ENCODE results near the gene TRIM9. TPM values are rescaled to one million over a fixed set of nuclear protein-coding genes. Genes with fewer than 3 reads are reported as not detected.

TRIM9 gene
- total RNA-seq, 2 experiments from 2014 or later: 0.19 to 0.45 TPM

DNA sequence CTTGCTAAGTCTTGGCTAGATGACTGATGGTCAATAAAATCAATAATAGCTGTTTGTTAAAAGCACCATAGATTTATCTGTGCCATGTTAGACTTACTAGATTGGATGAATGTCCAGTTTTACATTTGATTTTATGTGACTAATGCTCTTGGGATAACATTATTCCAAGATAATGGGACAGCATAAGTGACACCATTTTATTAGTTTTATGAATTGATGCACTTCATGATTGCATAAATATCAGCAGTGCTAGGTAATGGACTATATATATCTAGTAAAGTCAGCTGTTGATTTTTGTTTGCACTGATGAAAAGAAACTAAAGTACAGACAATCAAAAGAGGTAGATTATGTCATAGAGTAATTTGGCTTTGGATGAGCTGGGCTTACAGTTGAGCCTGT is 10.4 kb downstream of the TRIM9 start:
- H3K9me3 Mint-ChIP-seq: no peaks in the 10 kb centered on the region
- no peak overlapping the region for H3K4me3 ChIP-seq (ENCODE audit: low read length)
- no peak for ATAC-seq (ENCODE audit: poor library complexity)
- intact Hi-C loops (cut with DNase I, micrococcal nuclease): no loop called here
- no peaks in the 10 kb centered on the region for H3K36me3 ChIP-seq (ENCODE audit: insufficient read depth, low read length)
- ChIA-PET POLR2A (interaction anchor here (1.2 kb wide), 1 partner anchor 11 kb away, joined by 4 read pairs; the partner anchor contains the start of gene TRIM9), CTCF (interaction anchor here (0.5 kb wide), 1 partner anchor 774 kb away, joined by 4 read pairs; no protein-coding TSS in a partner anchor)
- no peaks in the 10 kb centered on the region for H3K4me1 Mint-ChIP-seq (ENCODE audit: low read depth)
- no peaks in the 10 kb centered on the region for H3K9me3 ChIP-seq (ENCODE audit: control insufficient read depth in 1 of 2, insufficient read depth in 1 of 2, low read length in 2 of 2)
- no peaks in the 10 kb centered on the region for H3K36me3 Mint-ChIP-seq (ENCODE audit: low read depth)
- no peak overlapping the region for H3K27ac Mint-ChIP-seq
- TF ChIP-seq, protein P1, sequence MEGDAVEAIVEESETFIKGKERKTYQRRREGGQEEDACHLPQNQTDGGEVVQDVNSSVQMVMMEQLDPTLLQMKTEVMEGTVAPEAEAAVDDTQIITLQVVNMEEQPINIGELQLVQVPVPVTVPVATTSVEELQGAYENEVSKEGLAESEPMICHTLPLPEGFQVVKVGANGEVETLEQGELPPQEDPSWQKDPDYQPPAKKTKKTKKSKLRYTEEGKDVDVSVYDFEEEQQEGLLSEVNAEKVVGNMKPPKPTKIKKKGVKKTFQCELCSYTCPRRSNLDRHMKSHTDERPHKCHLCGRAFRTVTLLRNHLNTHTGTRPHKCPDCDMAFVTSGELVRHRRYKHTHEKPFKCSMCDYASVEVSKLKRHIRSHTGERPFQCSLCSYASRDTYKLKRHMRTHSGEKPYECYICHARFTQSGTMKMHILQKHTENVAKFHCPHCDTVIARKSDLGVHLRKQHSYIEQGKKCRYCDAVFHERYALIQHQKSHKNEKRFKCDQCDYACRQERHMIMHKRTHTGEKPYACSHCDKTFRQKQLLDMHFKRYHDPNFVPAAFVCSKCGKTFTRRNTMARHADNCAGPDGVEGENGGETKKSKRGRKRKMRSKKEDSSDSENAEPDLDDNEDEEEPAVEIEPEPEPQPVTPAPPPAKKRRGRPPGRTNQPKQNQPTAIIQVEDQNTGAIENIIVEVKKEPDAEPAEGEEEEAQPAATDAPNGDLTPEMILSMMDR (IDR thresholded peaks at IDR 0.05): no peak
- H3K27me3 Mint-ChIP-seq: no peaks in the 10 kb centered on the region
- DNase-seq: no peak
- no peaks in the 10 kb centered on the region for H3K4me1 ChIP-seq (ENCODE audit: insufficient read depth, low read length)
- H3K27me3 ChIP-seq (ENCODE audit: control insufficient read depth in 1 of 2, insufficient read depth in 2 of 2, low read length in 2 of 2): no peaks in the 10 kb centered on the region
- no peak overlapping the region for H3K27ac ChIP-seq (ENCODE audit: low read depth in 1 of 2, low read length in 2 of 2)
- no peak overlapping the region for H3K4me3 Mint-ChIP-seq

DNA sequence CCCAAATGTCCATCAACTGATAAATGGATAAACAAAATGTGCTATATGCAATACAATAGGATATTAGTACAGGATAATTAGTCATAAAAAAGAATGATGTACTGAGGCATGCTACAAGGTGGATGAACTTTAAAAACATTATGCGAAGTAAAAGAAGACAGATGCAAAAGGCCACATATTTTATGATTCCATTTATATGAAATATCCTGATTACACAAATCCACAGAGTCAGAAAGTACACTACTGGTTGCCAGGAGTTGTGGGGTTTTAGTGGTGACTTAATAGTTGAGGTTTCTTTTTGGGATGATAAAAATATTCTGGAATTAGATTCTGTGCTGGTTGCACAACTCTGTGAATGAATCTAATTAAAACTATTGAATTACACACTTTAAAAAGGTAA is 12.6 kb downstream of the TRIM9 start:
- Mint-ChIP-seq H3K36me3 (ENCODE audit: low read depth) (no peaks in the 10 kb centered on the region), H3K27ac (no peak overlapping the region), H3K9me3 (no peaks in the 10 kb centered on the region), H3K27me3 (no peaks in the 10 kb centered on the region), H3K4me1 (ENCODE audit: low read depth) (no peaks in the 10 kb centered on the region), H3K4me3 (no peak overlapping the region)
- DNase-seq: no peak
- no peaks in the 10 kb centered on the region for H3K4me1 ChIP-seq (ENCODE audit: insufficient read depth, low read length)
- no peaks in the 10 kb centered on the region for H3K36me3 ChIP-seq (ENCODE audit: insufficient read depth, low read length)
- no peaks in the 10 kb centered on the region for H3K27me3 ChIP-seq (ENCODE audit: control insufficient read depth in 1 of 2, insufficient read depth in 2 of 2, low read length in 2 of 2)
- TF ChIP-seq, protein P1 (IDR thresholded peaks at IDR 0.05): no peak
- H3K4me3 ChIP-seq (ENCODE audit: low read length): no peak overlapping the region
- POLR2A ChIA-PET: no interaction called here
- CTCF ChIA-PET: no interaction called here
- no peak overlapping the region for H3K27ac ChIP-seq (ENCODE audit: low read depth in 1 of 2, low read length in 2 of 2)
- H3K9me3 ChIP-seq (ENCODE audit: control insufficient read depth in 1 of 2, insufficient read depth in 1 of 2, low read length in 2 of 2): no peaks in the 10 kb centered on the region
- no peak for ATAC-seq (ENCODE audit: poor library complexity)
- intact Hi-C loops (cut with DNase I, micrococcal nuclease): no loop called here

DNA sequence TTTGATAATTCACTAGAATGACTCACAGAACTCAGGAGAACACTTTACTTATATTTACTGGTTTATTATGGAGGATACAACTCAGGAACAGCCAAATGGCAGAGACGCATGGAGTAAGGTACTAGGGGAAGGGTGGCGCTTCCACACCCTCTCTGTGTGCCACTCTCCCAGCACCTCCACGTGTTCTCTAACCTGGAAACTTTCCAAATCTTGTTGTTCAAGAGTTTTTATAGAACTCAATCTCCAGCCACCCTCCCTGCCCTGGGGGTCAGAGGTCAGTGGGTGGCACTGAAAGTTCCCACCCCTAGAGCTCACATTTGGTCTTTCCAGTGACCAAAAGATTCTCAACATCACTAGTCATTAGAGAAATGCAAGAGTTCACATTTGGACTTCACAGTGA is 13.2 kb downstream of the TRIM9 start:
- no peak overlapping the region for H3K27ac Mint-ChIP-seq
- ChIA-PET POLR2A (no interaction called here), CTCF (no interaction called here)
- Histone ChIP-seq H3K4me3 (ENCODE audit: low read length) (no peak overlapping the region), H3K4me1 (ENCODE audit: insufficient read depth, low read length) (no peaks in the 10 kb centered on the region), H3K27ac (ENCODE audit: low read depth in 1 of 2, low read length in 2 of 2) (no peak overlapping the region), H3K27me3 (ENCODE audit: control insufficient read depth in 1 of 2, insufficient read depth in 2 of 2, low read length in 2 of 2) (no peaks in the 10 kb centered on the region), H3K36me3 (ENCODE audit: insufficient read depth, low read length) (no peaks in the 10 kb centered on the region), H3K9me3 (ENCODE audit: control insufficient read depth in 1 of 2, insufficient read depth in 1 of 2, low read length in 2 of 2) (no peaks in the 10 kb centered on the region)
- ATAC-seq (ENCODE audit: poor library complexity): no peak
- no peak overlapping the region for H3K4me3 Mint-ChIP-seq
- no peaks in the 10 kb centered on the region for H3K36me3 Mint-ChIP-seq (ENCODE audit: low read depth)
- no peak for DNase-seq
- intact Hi-C loops (cut with DNase I, micrococcal nuclease): no loop called here
- TF ChIP-seq, protein P1 (IDR thresholded peaks at IDR 0.05): no peak
- no peaks in the 10 kb centered on the region for H3K4me1 Mint-ChIP-seq (ENCODE audit: low read depth)
- no peaks in the 10 kb centered on the region for H3K9me3 Mint-ChIP-seq
- H3K27me3 Mint-ChIP-seq: no peaks in the 10 kb centered on the region

All from CD4-positive, alpha-beta T cell (primary cell).